Neural cell (in vitro differentiated cells): ENCODE data around the gene CNTN4.

ENCODE experiments used
- CTCF ChIP-seq: fragments of 450-650 bp; IDR thresholded peaks from 2 replicates; pipeline ENCODE4 v1.5.1; 2014; ENCODE audit warnings: antibody characterized with exemption, mild to moderate bottlenecking, moderate library complexity; ENCODE audit not compliant: poor library complexity, severe bottlenecking
- EZH2 ChIP-seq: fragments of 200-600, 300-800 bp; shearing (Covaris generic), sonication (generic); IDR thresholded peaks from 2 replicates; pipeline ENCODE4 v1.6.1; 2014; ENCODE audit warnings: antibody characterized with exemption, low read length, borderline replicate concordance, mild to moderate bottlenecking; ENCODE audit not compliant: insufficient read depth, poor library complexity, severe bottlenecking

DNA sequence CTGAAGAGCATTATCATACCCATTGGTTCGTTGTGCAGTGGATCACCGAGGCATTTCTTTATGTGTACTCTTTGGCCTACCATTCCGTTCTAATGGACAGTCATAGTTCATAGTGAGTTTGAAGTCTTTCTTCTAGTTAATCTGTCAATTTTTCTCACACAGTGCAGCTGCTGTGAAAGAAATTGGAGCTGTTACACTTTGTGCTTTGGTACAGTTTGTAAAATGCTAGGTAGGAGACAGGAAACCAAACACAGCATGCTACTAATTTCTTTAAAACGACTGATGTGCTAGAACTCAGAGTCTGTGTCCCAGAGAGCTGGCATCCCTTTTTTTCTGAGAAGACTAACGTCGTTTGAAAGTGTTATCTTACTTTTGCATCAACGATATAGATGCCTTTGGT is 218.9 kb downstream of the CNTN4 start:
- no peak for TF ChIP-seq CTCF
- TF ChIP-seq EZH2 = no peak
